GM18520 (cell line): ENCODE results near the gene STX8.

Experiments used
- ATAC-seq: cut with Tn5 transposase; IDR thresholded peaks from one replicate; pipeline ENCODE4 v1.9.1; 2021; ENCODE audit not compliant: unreplicated experiment

STX8 gene

GRCh38 chr17:9217151-9218056 lies 358.2 kb downstream of the STX8 start:
- no peak for ATAC-seq

- ATAC-seq, result no peak
Measured at GRCh38 chr17:9215465-9215864, 360.2 kb downstream of the STX8 start.

GRCh38 chr17:9213303-9213640 lies 362.3 kb downstream of the STX8 start:
- no peak for ATAC-seq

GRCh38 chr17:9212376-9213302 lies 363.0 kb downstream of the STX8 start:
- no peak for ATAC-seq

- no peak for ATAC-seq
Measured at GRCh38 chr17:9211133-9211765, 364.4 kb downstream of the STX8 start.

- ATAC-seq, result no peak
Measured at GRCh38 chr17:9209781-9210370, 365.7 kb downstream of the STX8 start.

GRCh38 chr17:9209347-9209746 lies 366.3 kb downstream of the STX8 start:
- ATAC-seq, result no peak

- no peak for ATAC-seq
Measured at GRCh38 chr17:9208381-9209105, 367.1 kb downstream of the STX8 start.

- ATAC-seq, result no peak
Measured at GRCh38 chr17:9206741-9207332, 368.8 kb downstream of the STX8 start.

- no peak for ATAC-seq
Measured at GRCh38 chr17:9206410-9206703, 369.3 kb downstream of the STX8 start.

- ATAC-seq, result no peak
Measured at GRCh38 chr17:9205520-9206409, 369.9 kb downstream of the STX8 start.

GRCh38 chr17:9204637-9205329 lies 370.8 kb downstream of the STX8 start:
- no peak for ATAC-seq

- no peak for ATAC-seq
Measured at GRCh38 chr17:9203771-9204425, 371.7 kb downstream of the STX8 start.

GRCh38 chr17:9202532-9202931 lies 373.1 kb downstream of the STX8 start:
- no peak for ATAC-seq

GRCh38 chr17:9200699-9201359 lies 374.8 kb downstream of the STX8 start:
- peak; percentile 83 for ATAC-seq
